C4-2B (cell line): Measurements from ENCODE around the gene GLA.

Experiments
- ZFX ChIP-seq: fragments of 450-650 bp; IDR thresholded peaks from 2 replicates; pipeline ENCODE4 v1.6.1; 2017
- TF ChIP-seq, protein P1 (sequence below): fragments of 450-650 bp; conservative IDR thresholded peaks from 2 replicates; pipeline ENCODE4 v1.5.1; 2017; ENCODE audit warnings: mild to moderate bottlenecking

DNA sequence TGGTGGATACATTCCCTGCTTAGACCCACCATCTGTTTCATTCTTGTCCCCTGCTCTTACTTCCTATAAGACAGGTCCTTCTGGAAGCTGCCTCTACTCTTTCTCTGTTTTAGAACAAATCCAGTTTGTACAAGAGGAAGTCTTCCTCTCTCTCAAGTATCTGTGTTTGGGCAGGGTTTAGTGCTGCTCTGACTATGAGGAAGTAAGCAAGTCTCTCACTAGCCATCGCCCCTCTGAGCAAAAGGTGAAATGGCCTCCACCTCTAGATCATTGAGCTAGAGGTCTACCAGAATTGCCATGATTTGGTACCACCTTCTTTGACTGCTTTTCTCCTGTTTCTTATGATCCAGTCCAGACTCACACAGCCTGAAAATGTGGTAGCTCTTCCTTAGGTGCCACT is 30.2 kb downstream of the GLA start:
- TF ChIP-seq, protein P1, sequence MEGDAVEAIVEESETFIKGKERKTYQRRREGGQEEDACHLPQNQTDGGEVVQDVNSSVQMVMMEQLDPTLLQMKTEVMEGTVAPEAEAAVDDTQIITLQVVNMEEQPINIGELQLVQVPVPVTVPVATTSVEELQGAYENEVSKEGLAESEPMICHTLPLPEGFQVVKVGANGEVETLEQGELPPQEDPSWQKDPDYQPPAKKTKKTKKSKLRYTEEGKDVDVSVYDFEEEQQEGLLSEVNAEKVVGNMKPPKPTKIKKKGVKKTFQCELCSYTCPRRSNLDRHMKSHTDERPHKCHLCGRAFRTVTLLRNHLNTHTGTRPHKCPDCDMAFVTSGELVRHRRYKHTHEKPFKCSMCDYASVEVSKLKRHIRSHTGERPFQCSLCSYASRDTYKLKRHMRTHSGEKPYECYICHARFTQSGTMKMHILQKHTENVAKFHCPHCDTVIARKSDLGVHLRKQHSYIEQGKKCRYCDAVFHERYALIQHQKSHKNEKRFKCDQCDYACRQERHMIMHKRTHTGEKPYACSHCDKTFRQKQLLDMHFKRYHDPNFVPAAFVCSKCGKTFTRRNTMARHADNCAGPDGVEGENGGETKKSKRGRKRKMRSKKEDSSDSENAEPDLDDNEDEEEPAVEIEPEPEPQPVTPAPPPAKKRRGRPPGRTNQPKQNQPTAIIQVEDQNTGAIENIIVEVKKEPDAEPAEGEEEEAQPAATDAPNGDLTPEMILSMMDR, result no peak
- no peak for TF ChIP-seq ZFX
